ENCODE measurements around the gene MUCL1. TPM values are rescaled to one million over a fixed set of nuclear protein-coding genes. Genes with fewer than 3 reads are reported as not detected.

Gene MUCL1
- total and polyA plus RNA-seq, 4 donors = 1.5 to 84.1 (median 2.4) TPM; not detected in 1

- Histone ChIP-seq H3K9ac (ENCODE audit: insufficient read depth in 1 of 2, low read length in 2 of 2) (no peak overlapping the region), H3K4me1 (ENCODE audit: control insufficient read depth in 5 of 5, insufficient read depth in 5 of 5, low read length in 5 of 5) (no peaks in the 10 kb centered on the region), H3K36me3 (ENCODE audit: control insufficient read depth in 4 of 4, insufficient read depth in 4 of 4, low read length in 4 of 4) (no peaks in the 10 kb centered on the region), H3K27me3 (ENCODE audit: control insufficient read depth in 3 of 3, insufficient read depth in 3 of 3, low read length in 2 of 3) (peaks cover 0 to 2% (median 0%) of the 10 kb centered on the region in 3 donors), H3K9me3 (ENCODE audit: control insufficient read depth in 4 of 4, insufficient read depth in 3 of 4, low read length in 3 of 4) (no peaks in the 10 kb centered on the region), H3K27ac (ENCODE audit: low read depth in 1 of 2, low read length in 1 of 2) (no peak overlapping the region), H3K4me3 (no peak overlapping the region)
- ATAC-seq (ENCODE audit: insufficient read depth, low FRiP score) (no peak), DNase-seq (no peak)
- 20 to 38% methylated on average over 2 of the region's 2 CpGs for WGBS, 2 donors
- no peak for TF ChIP-seq CTCF (IDR thresholded peaks at IDR 0.05; ENCODE audit: control extremely low read depth, extremely low read depth)
These were observed 3.1 kb downstream of the MUCL1 start for GRCh38 chr12:54857406-54857805.

- Histone ChIP-seq H3K27me3 (ENCODE audit: control insufficient read depth in 3 of 3, insufficient read depth in 3 of 3, low read length in 2 of 3) (peaks cover 0 to 2% (median 0%) of the 10 kb centered on the region in 3 donors), H3K4me1 (ENCODE audit: control insufficient read depth in 5 of 5, insufficient read depth in 5 of 5, low read length in 5 of 5) (no peaks in the 10 kb centered on the region), H3K27ac (ENCODE audit: low read depth in 1 of 2, low read length in 1 of 2) (no peak overlapping the region), H3K36me3 (ENCODE audit: control insufficient read depth in 4 of 4, insufficient read depth in 4 of 4, low read length in 4 of 4) (no peaks in the 10 kb centered on the region), H3K9me3 (ENCODE audit: control insufficient read depth in 4 of 4, insufficient read depth in 3 of 4, low read length in 3 of 4) (no peaks in the 10 kb centered on the region), H3K9ac (ENCODE audit: insufficient read depth in 1 of 2, low read length in 2 of 2) (no peak overlapping the region), H3K4me3 (no peak overlapping the region)
- no peak for DNase-seq
- TF ChIP-seq CTCF (IDR thresholded peaks at IDR 0.05; ENCODE audit: control extremely low read depth, extremely low read depth) = no peak
- 73 to 89% methylated on average over 1 of the region's 1 CpG for WGBS, 2 donors
- ATAC-seq (ENCODE audit: insufficient read depth, low FRiP score) = no peak
These were observed 4.2 kb downstream of the MUCL1 start for GRCh38 chr12:54858562-54858961.

GRCh38 chr12:54859502-54859901 lies 5.2 kb downstream of the MUCL1 start:
- Histone ChIP-seq H3K9me3 (ENCODE audit: control insufficient read depth in 4 of 4, insufficient read depth in 3 of 4, low read length in 3 of 4) (no peaks in the 10 kb centered on the region), H3K27ac (ENCODE audit: low read depth in 1 of 2, low read length in 1 of 2) (no peak overlapping the region), H3K9ac (ENCODE audit: insufficient read depth in 1 of 2, low read length in 2 of 2) (no peak overlapping the region), H3K4me3 (no peak overlapping the region), H3K4me1 (ENCODE audit: control insufficient read depth in 5 of 5, insufficient read depth in 5 of 5, low read length in 5 of 5) (no peaks in the 10 kb centered on the region), H3K36me3 (ENCODE audit: control insufficient read depth in 4 of 4, insufficient read depth in 4 of 4, low read length in 4 of 4) (no peaks in the 10 kb centered on the region), H3K27me3 (ENCODE audit: control insufficient read depth in 3 of 3, insufficient read depth in 3 of 3, low read length in 2 of 3) (peaks cover 0 to 2% (median 0%) of the 10 kb centered on the region in 3 donors)
- 77 to 90% methylated on average over 4 of the region's 4 CpGs for WGBS, 2 donors
- TF ChIP-seq CTCF (IDR thresholded peaks at IDR 0.05; ENCODE audit: control extremely low read depth, extremely low read depth) = no peak
- ATAC-seq (ENCODE audit: insufficient read depth, low FRiP score) = no peak
- DNase-seq = no peak

- Histone ChIP-seq H3K27me3 (ENCODE audit: control insufficient read depth in 3 of 3, insufficient read depth in 3 of 3, low read length in 2 of 3) (peaks cover 0 to 2% (median 0%) of the 10 kb centered on the region in 3 donors), H3K4me3 (no peak overlapping the region), H3K9ac (ENCODE audit: insufficient read depth in 1 of 2, low read length in 2 of 2) (no peak overlapping the region), H3K27ac (ENCODE audit: low read depth in 1 of 2, low read length in 1 of 2) (no peak overlapping the region), H3K36me3 (ENCODE audit: control insufficient read depth in 4 of 4, insufficient read depth in 4 of 4, low read length in 4 of 4) (no peaks in the 10 kb centered on the region), H3K4me1 (ENCODE audit: control insufficient read depth in 5 of 5, insufficient read depth in 5 of 5, low read length in 5 of 5) (no peaks in the 10 kb centered on the region), H3K9me3 (ENCODE audit: control insufficient read depth in 4 of 4, insufficient read depth in 3 of 4, low read length in 3 of 4) (no peaks in the 10 kb centered on the region)
- 89 to 91% methylated on average over 1 of the region's 1 CpG for WGBS, 2 donors
- no peak for TF ChIP-seq CTCF (IDR thresholded peaks at IDR 0.05; ENCODE audit: control extremely low read depth, extremely low read depth)
- no peak for ATAC-seq (ENCODE audit: insufficient read depth, low FRiP score)
- no peak for DNase-seq
These were observed 7.6 kb downstream of the MUCL1 start for GRCh38 chr12:54861927-54862326.
